HFF-Myc (cell line): Measurements from ENCODE around the gene SLC35F4.

ENCODE experiments used
- DNase-seq: peaks from one replicate; pipeline ENCODE4 v3.0.0-alpha.2; 2011; ENCODE audit warnings: low read depth; ENCODE audit errors: extremely low read depth
- H3K4me3 ChIP-seq: replicated peaks from 2 replicates; pipeline ENCODE4 v1.5.1; 2011; ENCODE audit warnings: low read depth, mild to moderate bottlenecking, control low read depth, low read length
- CTCF ChIP-seq: IDR thresholded peaks from 2 replicates; pipeline ENCODE4 v1.5.1; 2012; ENCODE audit warnings: mild to moderate bottlenecking, low read depth, low read length, control low read depth; ENCODE audit errors: missing control alignments

The SLC35F4 gene

GRCh38 chr14:57609192-57610075 is 256.5 kb downstream of the SLC35F4 start:
- H3K4me3 ChIP-seq = no peak overlapping the region
- no peak for DNase-seq
- no peak for TF ChIP-seq CTCF

DNA sequence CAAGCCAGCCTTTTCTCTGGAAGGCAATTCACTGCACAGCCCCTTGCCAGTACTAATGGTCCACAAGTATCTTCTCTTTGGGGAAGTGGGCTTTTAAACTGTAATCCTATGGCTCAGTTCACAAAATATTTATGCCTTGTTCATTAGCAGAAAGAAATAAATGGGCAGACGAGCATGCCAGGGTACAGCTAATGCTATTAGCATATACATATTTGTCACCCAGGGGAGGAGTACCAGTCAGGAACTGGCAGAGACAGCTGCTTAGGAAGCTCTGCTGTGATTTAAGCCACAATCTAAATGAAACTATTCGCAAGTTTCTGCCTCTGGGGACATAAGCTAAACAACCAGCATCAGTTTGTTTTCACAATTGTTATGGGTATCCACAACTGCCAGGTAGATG is 258.8 kb downstream of the SLC35F4 start:
- TF ChIP-seq CTCF = no peak
- no peak for DNase-seq
- no peak overlapping the region for H3K4me3 ChIP-seq

GRCh38 chr14:57583396-57583795 is 282.5 kb downstream of the SLC35F4 start:
- no peak for DNase-seq
- no peak for TF ChIP-seq CTCF
- H3K4me3 ChIP-seq = no peak overlapping the region

- TF ChIP-seq CTCF = no peak
- H3K4me3 ChIP-seq = no peak overlapping the region
- DNase-seq = no peak
Observed at GRCh38 chr14:57582746-57583145, 283.1 kb downstream of the SLC35F4 start.

- TF ChIP-seq CTCF = no peak
- DNase-seq = no peak
- no peak overlapping the region for H3K4me3 ChIP-seq
Observed at GRCh38 chr14:57578801-57579200, 287.1 kb downstream of the SLC35F4 start.

DNA sequence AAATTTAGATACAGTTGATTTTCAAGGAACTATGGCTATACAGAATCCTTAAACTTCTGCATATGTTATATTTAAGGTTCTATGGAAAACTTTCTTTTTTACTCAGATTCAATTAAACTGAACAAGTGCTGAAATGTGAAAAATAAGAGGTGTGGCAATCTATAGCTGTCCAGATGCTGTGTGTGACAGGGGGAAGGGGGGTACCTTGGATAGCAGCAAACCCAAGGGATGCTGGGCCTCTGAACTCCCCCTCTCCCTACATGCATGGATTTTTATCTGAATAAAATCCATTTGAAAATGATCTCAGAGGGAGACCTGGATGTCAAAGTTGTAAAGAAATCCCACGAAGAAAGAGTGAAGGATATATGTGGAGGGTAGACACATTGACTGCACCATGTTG is 289.4 kb downstream of the SLC35F4 start:
- no peak for TF ChIP-seq CTCF
- H3K4me3 ChIP-seq = no peak overlapping the region
- no peak for DNase-seq
